K562 (cell line): ENCODE measurements around the gene AHSP.

Experiments
- CUX1 ChIP-seq: fragments of 200-800 bp; sonication (Bioruptor generic); IDR thresholded peaks from 2 replicates; pipeline ENCODE4 v1.6.1; 2016; ENCODE audit warnings: missing genetic modification characterization, missing compliant biosample characterization
- EHMT2 ChIP-seq: fragments of 450-650 bp; IDR thresholded peaks from 2 replicates; pipeline ENCODE4 v1.6.1; 2018; ENCODE audit warnings: antibody characterized with exemption
- ERF ChIP-seq: fragments of 450-650 bp; formaldehyde crosslinking; IDR thresholded peaks from 2 replicates; pipeline ENCODE4 v1.4.0; 2020; ENCODE audit warnings: mild to moderate bottlenecking, mixed read lengths
- EZH2 ChIP-seq: IDR thresholded peaks from 2 replicates; pipeline ENCODE4 v1.6.1; 2012; ENCODE audit warnings: low read depth, mild to moderate bottlenecking, inconsistent platforms, low read length, borderline replicate concordance
- NR3C1 ChIP-seq: sonication (generic); formaldehyde crosslinking; IDR thresholded peaks from 2 replicates; pipeline ENCODE4 v1.8.1; 2022; ENCODE audit warnings: missing genetic modification reagents
- NR4A1 ChIP-seq, 2 experiments: fragments of 250-450 bp in 1 of 2; fragments of 450-650 bp in 1 of 2; sonication (Bioruptor Pico) in 1 of 2; IDR thresholded peaks; 2 replicates each; pipeline versions ENCODE4 v1.4.0 to v1.6.1; 2016 to 2020; ENCODE audit warnings: mild to moderate bottlenecking in 2 of 2, missing compliant biosample characterization in 1 of 2, missing genetic modification characterization in 1 of 2, moderate library complexity in 1 of 2
- PHF20 ChIP-seq: fragments of 450-650 bp; IDR thresholded peaks from 2 replicates; pipeline ENCODE4 v1.6.1; 2018; ENCODE audit not compliant: partially characterized antibody
- PTRF ChIP-seq: fragments of 450-650 bp; IDR thresholded peaks from 2 replicates; pipeline ENCODE4 v1.6.1; 2016; ENCODE audit warnings: mild to moderate bottlenecking, missing genetic modification characterization, missing compliant biosample characterization
- REST ChIP-seq, 2 experiments: fragments of 450-650 bp; formaldehyde crosslinking in 1 of 2; IDR thresholded peaks; 2 replicates each; pipeline versions ENCODE4 v1.4.0 to v1.6.1; 2014 to 2020; ENCODE audit warnings: mild to moderate bottlenecking in 2 of 2, borderline replicate concordance in 1 of 2, low read depth in 1 of 2
- TFAM ChIP-seq: fragments of 250-450 bp; sonication (Bioruptor Pico); conservative IDR thresholded peaks from 2 replicates; pipeline ENCODE4 v1.5.0; 2021; ENCODE audit warnings: mild to moderate bottlenecking, moderate library complexity
- ZNF766 ChIP-seq: fragments of 200-800 bp; sonication (Bioruptor generic); conservative IDR thresholded peaks from 2 replicates; pipeline ENCODE4 v1.6.1; 2016; ENCODE audit warnings: missing genetic modification characterization, missing compliant biosample characterization
- TF ChIP-seq, protein P1 (sequence below): sonication (generic); formaldehyde crosslinking; IDR thresholded peaks from 2 replicates; pipeline ENCODE4 v1.9.0; 2022; ENCODE audit warnings: mild to moderate bottlenecking, missing genetic modification reagents
- TF ChIP-seq, protein P2 (sequence below), 3 experiments: IDR thresholded peaks in 2 of 3; conservative IDR thresholded peaks in 1 of 3; 2 replicates each; pipeline ENCODE4 v1.5.1; 2011 to 2012; ENCODE audit warnings: low read length in 3 of 3, mild to moderate bottlenecking in 3 of 3, control low read depth in 2 of 3, improper control_type of control experiment in 1 of 3, inconsistent platforms in 1 of 3, low read depth in 1 of 3, mixed read lengths in 1 of 3, moderate library complexity in 1 of 3; ENCODE audit not compliant: insufficient read depth in 2 of 3

DNA sequence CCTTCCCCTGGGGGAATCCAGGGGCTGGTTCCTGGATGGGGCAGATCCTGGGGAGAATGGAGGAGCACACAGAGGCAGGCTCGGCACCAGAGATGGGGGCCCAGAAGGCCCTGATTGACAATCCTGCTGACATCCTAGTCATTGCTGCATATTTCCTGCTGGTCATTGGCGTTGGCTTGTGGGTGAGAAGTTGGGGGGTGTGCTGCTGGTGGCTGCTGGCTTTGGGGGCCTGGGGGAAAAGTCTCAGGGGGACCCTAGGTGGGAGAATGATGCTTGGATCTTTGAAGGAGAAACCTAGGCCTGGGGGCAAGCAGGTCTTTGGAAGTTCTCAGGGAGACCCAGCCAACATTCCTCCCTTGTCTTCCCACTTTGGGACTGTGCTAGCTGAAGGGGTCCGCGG lies 44.6 kb upstream of the AHSP start, which contains the start of gene SLC5A2:
- TF ChIP-seq NR3C1 (CRISPR knock-in tag) (no peak), REST (IDR thresholded peaks at IDR 0.05; ENCODE audit: borderline replicate concordance) (no peak), REST (CRISPR knock-in tag; IDR thresholded peaks at IDR 0.05; ENCODE audit: low read depth) (no peak), CUX1 (CRISPR knock-in tag) (no peak), TFAM (CRISPR knock-in tag) (no peak), EHMT2 (no peak), NR4A1 (CRISPR knock-in tag; IDR thresholded peaks at IDR 0.05) (no peak), NR4A1 (tag; IDR thresholded peaks at IDR 0.05) (no peak), ERF (CRISPR knock-in tag) (no peak), PHF20 (no peak), PTRF (tag) (no peak), EZH2 (no peak), ZNF766 (CRISPR knock-in tag) (no peak)
- TF ChIP-seq, protein P1, sequence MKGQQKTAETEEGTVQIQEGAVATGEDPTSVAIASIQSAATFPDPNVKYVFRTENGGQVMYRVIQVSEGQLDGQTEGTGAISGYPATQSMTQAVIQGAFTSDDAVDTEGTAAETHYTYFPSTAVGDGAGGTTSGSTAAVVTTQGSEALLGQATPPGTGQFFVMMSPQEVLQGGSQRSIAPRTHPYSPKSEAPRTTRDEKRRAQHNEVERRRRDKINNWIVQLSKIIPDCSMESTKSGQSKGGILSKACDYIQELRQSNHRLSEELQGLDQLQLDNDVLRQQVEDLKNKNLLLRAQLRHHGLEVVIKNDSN (CRISPR knock-in tag), result no peak
- TF ChIP-seq, protein P2, sequence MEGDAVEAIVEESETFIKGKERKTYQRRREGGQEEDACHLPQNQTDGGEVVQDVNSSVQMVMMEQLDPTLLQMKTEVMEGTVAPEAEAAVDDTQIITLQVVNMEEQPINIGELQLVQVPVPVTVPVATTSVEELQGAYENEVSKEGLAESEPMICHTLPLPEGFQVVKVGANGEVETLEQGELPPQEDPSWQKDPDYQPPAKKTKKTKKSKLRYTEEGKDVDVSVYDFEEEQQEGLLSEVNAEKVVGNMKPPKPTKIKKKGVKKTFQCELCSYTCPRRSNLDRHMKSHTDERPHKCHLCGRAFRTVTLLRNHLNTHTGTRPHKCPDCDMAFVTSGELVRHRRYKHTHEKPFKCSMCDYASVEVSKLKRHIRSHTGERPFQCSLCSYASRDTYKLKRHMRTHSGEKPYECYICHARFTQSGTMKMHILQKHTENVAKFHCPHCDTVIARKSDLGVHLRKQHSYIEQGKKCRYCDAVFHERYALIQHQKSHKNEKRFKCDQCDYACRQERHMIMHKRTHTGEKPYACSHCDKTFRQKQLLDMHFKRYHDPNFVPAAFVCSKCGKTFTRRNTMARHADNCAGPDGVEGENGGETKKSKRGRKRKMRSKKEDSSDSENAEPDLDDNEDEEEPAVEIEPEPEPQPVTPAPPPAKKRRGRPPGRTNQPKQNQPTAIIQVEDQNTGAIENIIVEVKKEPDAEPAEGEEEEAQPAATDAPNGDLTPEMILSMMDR (IDR thresholded peaks at IDR 0.05 in 2 of 3, conservative IDR thresholded peaks at IDR 0.05 in 1 of 3; ENCODE audit: insufficient read depth in 2 of 3, low read depth in 1 of 3, low read length in 3 of 3), result no peak
